ENCODE data around the gene SLC6A17. TPM values are rescaled to one million over a fixed set of nuclear protein-coding genes. Genes with fewer than 3 reads are reported as not detected.
A peak's percentile ranks its signal among the peaks of the same experiment; 100 is the strongest.

SLC6A17 gene
- total RNA-seq, 4 donors from 2014 or later: under 0.01 to 1.7 (median 0.91) TPM

DNA sequence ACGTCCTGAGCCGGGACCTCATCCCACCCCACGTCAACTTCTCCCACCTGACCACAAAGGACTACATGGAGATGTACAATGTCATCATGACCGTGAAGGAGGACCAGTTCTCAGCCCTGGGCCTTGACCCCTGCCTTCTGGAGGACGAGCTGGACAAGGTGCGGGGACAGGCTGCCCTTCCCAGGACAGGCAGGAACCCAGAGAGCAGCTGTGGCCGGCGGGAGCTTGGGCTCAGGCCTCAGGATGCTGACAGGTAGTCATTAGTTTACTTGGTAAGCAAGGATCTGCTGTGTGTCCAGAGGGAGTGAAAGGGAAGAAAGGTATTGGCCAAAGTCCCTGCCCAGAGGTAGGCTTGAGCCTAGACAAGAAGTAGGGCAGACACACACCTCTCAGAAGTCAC, 42.2 kb downstream of the SLC6A17 start:
- ATAC-seq: no peak

DNA sequence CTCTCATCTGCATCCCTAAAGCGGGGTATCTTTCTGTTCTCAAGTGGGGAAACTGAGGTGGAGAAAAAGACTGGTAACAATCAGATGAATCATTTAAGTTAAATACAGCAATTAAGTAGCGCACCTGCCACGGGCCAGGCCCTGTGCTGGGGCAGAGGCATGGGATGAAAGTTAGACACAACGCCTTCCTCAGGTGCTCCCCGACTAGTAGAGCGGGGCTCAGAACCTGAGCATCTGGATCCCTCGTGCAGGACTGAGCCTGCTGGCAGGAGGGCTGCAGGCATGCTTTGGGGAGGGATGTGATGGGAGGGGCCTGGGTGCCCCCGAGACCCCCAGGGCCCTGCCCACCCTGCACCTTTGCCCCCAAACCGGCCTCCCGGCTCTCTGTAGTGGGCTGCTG, 44.9 kb downstream of the SLC6A17 start:
- TF ChIP-seq POLR2AphosphoS5 (IDR thresholded peaks at IDR 0.05) (no peak), CTCF (IDR thresholded peaks at IDR 0.05) (no peak), EP300 (IDR thresholded peaks at IDR 0.05) (no peak), POLR2A (IDR thresholded peaks at IDR 0.05) (no peak)
- ATAC-seq: no peak
- Histone ChIP-seq H3K36me3 (no peaks in the 10 kb centered on the region), H3K27me3 (no peaks in the 10 kb centered on the region), H3K4me3 (no peak overlapping the region), H3K9me3 (no peaks in the 10 kb centered on the region), H3K4me1 (peaks cover 0 to 5% (median 3%) of the 10 kb centered on the region in 3 donors), H3K27ac (no peak overlapping the region)
- WGBS, 2 donors (ENCODE audit: low coverage in 1 of 2): 90% methylated on average over 2 of the region's 10 CpGs; no CpG with 5 or more reads in 1 of the 2 donors

More for the DNA sequence above, 42.2 kb downstream of the SLC6A17 start:
- Histone ChIP-seq H3K27ac (no peak overlapping the region), H3K9me3 (no peaks in the 10 kb centered on the region), H3K4me1 (peaks cover 0 to 32% (median 20%) of the 10 kb centered on the region in 3 donors), H3K27me3 (no peaks in the 10 kb centered on the region), H3K4me3 (no peak overlapping the region), H3K36me3 (no peaks in the 10 kb centered on the region)
- no peak for TF ChIP-seq CTCF (IDR thresholded peaks at IDR 0.05)
- TF ChIP-seq POLR2AphosphoS5 (IDR thresholded peaks at IDR 0.05): no peak
- no peak for TF ChIP-seq POLR2A (IDR thresholded peaks at IDR 0.05)
- WGBS, 2 donors (ENCODE audit: low coverage in 1 of 2): 70% methylated on average over 3 of the region's 8 CpGs; no CpG with 5 or more reads in 1 of the 2 donors

GRCh38 chr1:110196917-110197765, 46.8 kb downstream of the SLC6A17 start:
- Histone ChIP-seq H3K4me3 (no peak overlapping the region), H3K27me3 (no peaks in the 10 kb centered on the region), H3K27ac (no peak overlapping the region), H3K9me3 (no peaks in the 10 kb centered on the region), H3K36me3 (no peaks in the 10 kb centered on the region), H3K4me1 (no peaks in the 10 kb centered on the region)
- 33 to 56% methylated on average over 2 to 10 of the region's 12 CpGs for WGBS, 2 donors (ENCODE audit: low coverage in 1 of 2)
- peak; percentile 56 for ATAC-seq
- TF ChIP-seq EP300 (IDR thresholded peaks at IDR 0.05) (no peak), POLR2AphosphoS5 (IDR thresholded peaks at IDR 0.05) (no peak), CTCF (IDR thresholded peaks at IDR 0.05) (peak; percentile 65 to 85 (median 78)), POLR2A (IDR thresholded peaks at IDR 0.05) (no peak)

- H3K27me3 ChIP-seq: no peaks in the 10 kb centered on the region
- no peak overlapping the region for H3K4me3 ChIP-seq
- no peaks in the 10 kb centered on the region for H3K36me3 ChIP-seq
- no peak for ATAC-seq
- WGBS, 2 donors (ENCODE audit: low coverage in 1 of 2): 83 to 100% methylated on average over 1 to 2 of the region's 23 CpGs
- no peaks in the 10 kb centered on the region for H3K4me1 ChIP-seq
- TF ChIP-seq EP300 (IDR thresholded peaks at IDR 0.05) (no peak), CTCF (IDR thresholded peaks at IDR 0.05) (no peak), POLR2A (IDR thresholded peaks at IDR 0.05) (no peak), POLR2AphosphoS5 (IDR thresholded peaks at IDR 0.05) (no peak)
- H3K27ac ChIP-seq: no peak overlapping the region
- no peaks in the 10 kb centered on the region for H3K9me3 ChIP-seq
These were observed 47.8 kb downstream of the SLC6A17 start for GRCh38 chr1:110197905-110198629.

Measured in gastroesophageal sphincter (tissue), 4 donors.